SK-N-MC (cell line): ENCODE results near the gene TCF23.
"Not testable (repeated sequence)": the region's sequence is repeated elsewhere in the genome, so short reads cannot be mapped to it uniquely, and the experiment has no call there.

Source experiments
- DNase-seq: peaks from one replicate; pipeline ENCODE4 v3.0.0-alpha.2; 2011; ENCODE audit warnings: low read depth, low spot score
- H3K27ac ChIP-seq: fragments of 200-600 bp; sonication (generic); 2 replicates; pipeline ENCODE4 v1.5.1; 2016; ENCODE audit warnings: mixed run types
- H3K36me3 ChIP-seq: fragments of 200-600 bp; sonication (generic); 2 replicates; pipeline ENCODE4 v1.6.1; 2017; ENCODE audit warnings: antibody characterized with exemption, low read length, mixed read lengths; ENCODE audit not compliant: insufficient read depth
- H3K4me3 ChIP-seq: fragments of 200-600 bp; sonication (generic); 2 replicates; pipeline ENCODE4 v1.5.1; 2016
- H3K9ac ChIP-seq: fragments of 200-600 bp; sonication (generic); 2 replicates; pipeline ENCODE4 v1.8.0; 2017; ENCODE audit warnings: mixed run types, mixed read lengths; ENCODE audit not compliant: insufficient read length
- H3K9me3 ChIP-seq: fragments of 200-600 bp; sonication (generic); 2 replicates; pipeline ENCODE4 v1.6.1; 2017; ENCODE audit warnings: low read depth, mild to moderate bottlenecking, antibody characterized with exemption, low read length, moderate library complexity, mixed read lengths
- EZH2 ChIP-seq: fragments of 200-600 bp; sonication (generic); IDR thresholded peaks from one replicate; pipeline ENCODE4 v1.6.1; 2017; ENCODE audit warnings: antibody characterized with exemption
- FOXP2 ChIP-seq: optimal IDR thresholded peaks from 2 replicates; pipeline ENCODE3; 2011; ENCODE audit warnings: mild to moderate bottlenecking, moderate library complexity; ENCODE audit not compliant: insufficient read depth; ENCODE audit errors: extremely low read length, control extremely low read depth
- POLR2AphosphoS5 ChIP-seq: IDR thresholded peaks from 2 replicates; pipeline ENCODE4 v1.6.1; 2012; ENCODE audit warnings: mild to moderate bottlenecking, low read depth, low read length, borderline replicate concordance

The TCF23 gene

DNA sequence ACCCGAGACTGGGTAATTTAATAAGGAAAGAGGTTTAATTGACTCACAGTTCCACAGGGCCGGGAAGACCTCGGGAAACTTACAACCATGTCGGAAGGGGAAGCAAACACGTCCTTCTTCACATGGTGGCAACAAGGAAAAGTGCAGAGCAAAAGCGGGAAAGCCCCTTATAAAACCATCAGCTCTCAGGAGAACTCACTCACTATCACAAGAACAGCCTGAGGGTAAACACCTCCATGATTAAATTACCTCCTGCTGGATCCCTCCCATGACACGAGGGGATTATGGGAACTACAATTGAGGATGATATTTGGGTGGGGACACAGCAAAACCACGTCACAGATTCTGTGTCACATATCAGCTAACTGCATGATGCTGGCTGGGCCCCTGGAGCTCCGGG, 11.4 kb downstream of the TCF23 start:
- DNase-seq, result no peak
- no peak overlapping the region for H3K4me3 ChIP-seq
- H3K9me3 ChIP-seq, result no peaks in the 10 kb centered on the region
- H3K27ac ChIP-seq, result no peak overlapping the region
- H3K36me3 ChIP-seq, result no peaks in the 10 kb centered on the region
- H3K9ac ChIP-seq, result no peak overlapping the region
- TF ChIP-seq POLR2AphosphoS5 (no peak), EZH2 (no peak), FOXP2 (no peak)

DNA sequence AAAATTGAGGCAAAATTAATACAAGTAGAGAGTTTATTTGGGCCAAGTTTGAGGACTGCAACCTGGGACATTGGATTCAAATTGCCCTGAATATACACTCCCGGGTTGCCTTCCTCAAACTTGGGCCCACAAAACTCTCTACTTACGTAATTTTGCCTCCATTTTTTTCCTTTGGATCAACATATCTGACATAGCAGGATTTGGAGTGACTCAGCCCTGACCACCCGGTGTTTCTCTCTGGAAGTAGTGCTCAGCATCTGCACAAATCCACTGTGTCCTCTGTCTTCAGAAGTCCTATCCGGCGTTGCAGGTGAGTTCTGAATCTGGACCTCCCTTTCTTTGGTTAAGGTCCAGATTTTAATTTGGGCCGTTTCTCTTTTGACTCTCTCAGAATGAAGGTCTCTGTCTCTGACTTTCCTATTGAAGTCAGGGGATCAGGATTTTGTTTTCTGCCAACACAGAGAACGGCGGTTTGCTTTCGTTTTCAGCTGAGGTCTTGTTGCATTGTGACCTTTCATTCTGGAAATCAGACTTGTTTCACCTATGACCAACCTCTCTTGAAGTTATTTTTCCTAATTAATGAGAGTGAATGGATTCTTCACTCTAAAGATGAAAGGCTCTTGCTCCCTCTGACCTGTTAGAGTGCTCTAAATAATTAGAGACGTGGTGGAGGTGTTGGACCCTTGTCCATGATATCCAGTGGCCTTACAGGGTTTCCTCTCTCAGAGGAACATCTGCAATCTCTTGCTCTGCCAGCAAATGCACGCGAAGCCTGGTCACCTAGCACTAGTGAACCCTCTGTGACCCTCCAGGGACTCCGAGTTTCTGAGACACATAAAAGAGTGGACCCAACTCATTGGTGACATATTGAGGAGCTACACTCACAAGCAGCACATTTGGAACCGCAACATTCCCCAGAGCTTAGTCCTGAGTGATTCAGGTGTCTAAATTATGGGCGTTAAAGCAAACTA, 13.6 kb downstream of the TCF23 start:
- Histone ChIP-seq H3K9ac (no peak overlapping the region), H3K9me3 (no peaks in the 10 kb centered on the region), H3K36me3 (no peaks in the 10 kb centered on the region), H3K27ac (no peak overlapping the region), H3K4me3 (no peak overlapping the region)
- no peak for DNase-seq
- no peak for TF ChIP-seq EZH2
- TF ChIP-seq POLR2AphosphoS5, result no peak
- no peak for TF ChIP-seq FOXP2

DNA sequence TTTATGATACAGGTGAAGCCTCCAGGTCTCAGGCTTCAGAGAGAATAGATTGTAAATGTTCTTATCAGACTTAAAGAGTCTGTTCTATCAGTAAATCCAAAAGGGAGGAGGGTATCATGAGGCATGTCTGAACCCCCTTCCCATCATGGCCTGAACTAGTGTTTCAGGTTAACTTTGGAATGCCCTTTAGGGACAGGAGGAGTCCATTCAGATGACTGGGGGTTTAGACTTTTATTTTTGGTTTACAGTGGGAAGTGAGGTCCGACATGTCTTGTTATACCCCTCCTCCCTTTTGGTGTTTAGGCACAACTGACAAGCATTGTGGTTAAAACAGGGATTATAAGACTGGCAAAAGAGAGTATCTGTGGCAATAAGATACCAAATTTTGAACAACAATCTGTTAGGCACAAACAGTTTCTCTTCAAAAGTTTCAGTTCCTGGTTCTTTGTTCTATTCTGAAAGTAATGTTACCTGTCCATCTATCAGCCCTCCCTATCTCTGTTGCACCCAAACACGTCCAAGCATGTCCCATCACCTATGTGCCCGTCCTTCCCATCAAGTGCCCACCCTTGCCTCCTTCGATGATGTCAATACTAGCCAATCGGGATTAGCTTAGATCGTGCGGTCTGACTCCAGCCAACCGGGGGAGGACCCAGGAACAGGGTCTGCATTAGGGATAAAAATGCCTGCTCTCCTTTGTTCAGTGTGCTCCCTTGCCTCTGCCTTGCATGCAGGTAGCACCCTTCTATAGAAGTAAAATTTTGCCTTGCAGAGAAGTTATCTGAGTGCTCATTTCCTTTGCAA, 16.4 kb downstream of the TCF23 start:
- no peak for DNase-seq
- Histone ChIP-seq H3K4me3 (no peak overlapping the region), H3K36me3 (no peaks in the 10 kb centered on the region), H3K9ac (no peak overlapping the region), H3K9me3 (no peaks in the 10 kb centered on the region), H3K27ac (no peak overlapping the region)
- TF ChIP-seq POLR2AphosphoS5 (no peak), FOXP2 (no peak), EZH2 (no peak)

DNA sequence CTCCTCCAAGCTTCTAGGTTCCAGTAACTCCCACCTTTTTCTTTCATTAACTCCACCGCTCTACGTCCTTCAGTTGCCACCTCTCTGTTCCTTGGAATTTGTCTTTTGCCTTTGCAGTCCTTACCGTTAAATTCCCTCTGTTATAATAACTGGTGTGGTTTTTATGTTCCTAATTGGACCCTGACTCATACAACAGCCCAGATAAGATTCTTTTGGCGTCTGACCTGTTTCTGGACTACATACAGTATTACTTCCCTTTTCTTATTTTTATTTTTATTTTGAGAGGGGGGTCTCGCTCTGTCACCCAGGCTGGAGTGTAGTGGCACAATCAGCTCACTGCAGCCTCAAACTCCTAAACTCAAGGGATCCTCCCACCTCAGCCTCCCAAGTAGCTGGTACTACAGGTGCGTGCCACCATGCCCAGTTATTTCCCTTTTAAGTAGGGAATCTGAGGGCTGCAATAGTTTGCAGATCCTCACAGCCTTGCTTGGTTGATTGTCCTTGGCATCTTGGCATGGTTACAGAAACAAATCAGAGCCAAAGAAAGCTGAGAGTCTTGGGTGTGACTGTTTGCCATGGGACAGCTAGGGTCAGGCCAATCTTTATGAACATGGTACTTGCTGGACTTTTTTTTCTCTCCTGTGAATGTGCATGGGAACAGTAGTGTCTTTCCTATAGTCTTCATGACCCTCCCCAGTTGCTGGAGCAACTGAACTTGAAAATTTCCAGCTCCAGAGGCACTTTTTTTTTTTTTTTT, 22.0 kb downstream of the TCF23 start:
- no peak overlapping the region for H3K27ac ChIP-seq
- H3K36me3 ChIP-seq, result no peaks in the 10 kb centered on the region
- no peak overlapping the region for H3K4me3 ChIP-seq
- TF ChIP-seq POLR2AphosphoS5, result no peak
- H3K9ac ChIP-seq, result no peak overlapping the region
- no peak for DNase-seq
- H3K9me3 ChIP-seq, result no peaks in the 10 kb centered on the region

DNA sequence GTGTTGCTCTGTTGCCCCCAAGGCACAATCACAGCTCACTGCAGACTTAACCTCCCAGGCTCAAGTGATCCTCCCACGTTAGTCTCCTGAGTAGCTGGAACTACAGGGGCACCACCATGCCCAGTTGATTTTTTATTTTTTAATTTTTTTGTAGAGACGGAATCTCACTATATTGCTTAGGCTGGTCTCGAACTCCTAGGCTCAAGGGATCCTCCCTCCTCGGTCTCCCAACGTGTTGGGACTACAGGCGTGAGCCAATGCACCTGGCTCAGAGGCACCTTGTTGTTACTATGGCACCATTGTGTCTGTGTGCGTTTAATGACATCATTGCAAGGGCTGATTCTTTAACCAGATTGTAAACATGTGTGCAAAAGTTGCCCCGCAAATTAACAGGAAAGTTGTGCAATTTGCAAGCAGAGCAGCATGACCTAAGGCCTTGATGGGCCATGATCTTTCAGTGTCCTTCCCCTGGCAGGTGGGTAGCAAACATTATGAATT, 22.6 kb downstream of the TCF23 start:
- Histone ChIP-seq H3K27ac (no peak overlapping the region), H3K36me3 (no peaks in the 10 kb centered on the region), H3K4me3 (no peak overlapping the region), H3K9ac (no peak overlapping the region), H3K9me3 (no peaks in the 10 kb centered on the region)
- no peak for DNase-seq
- TF ChIP-seq FOXP2, result no peak

DNA sequence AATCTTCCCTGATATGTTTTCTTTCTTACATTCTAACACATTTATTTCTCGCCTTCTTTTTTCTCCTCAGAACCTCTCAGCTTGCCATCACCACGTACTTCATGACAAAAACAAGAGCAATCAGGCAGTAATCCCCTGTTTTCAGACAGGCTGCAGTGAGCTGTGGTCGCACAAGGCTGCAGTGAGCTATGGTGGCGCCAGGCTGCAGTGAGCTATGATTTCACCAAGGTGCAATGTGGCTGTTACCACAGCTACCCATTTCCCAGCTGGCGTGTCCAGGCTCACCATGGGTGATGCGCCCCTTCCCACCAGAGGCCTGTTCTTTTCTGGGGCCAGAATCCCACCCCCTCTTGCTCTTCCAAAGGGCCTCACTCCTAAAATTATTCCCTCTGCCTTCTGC, 25.8 kb downstream of the TCF23 start:
- no peak for DNase-seq
- H3K27ac ChIP-seq, result no peak overlapping the region
- no peak overlapping the region for H3K9ac ChIP-seq
- H3K36me3 ChIP-seq, result no peaks in the 10 kb centered on the region
- TF ChIP-seq POLR2AphosphoS5 (no peak), FOXP2 (no peak), EZH2 (no peak)
- no peak overlapping the region for H3K4me3 ChIP-seq
- no peaks in the 10 kb centered on the region for H3K9me3 ChIP-seq

DNA sequence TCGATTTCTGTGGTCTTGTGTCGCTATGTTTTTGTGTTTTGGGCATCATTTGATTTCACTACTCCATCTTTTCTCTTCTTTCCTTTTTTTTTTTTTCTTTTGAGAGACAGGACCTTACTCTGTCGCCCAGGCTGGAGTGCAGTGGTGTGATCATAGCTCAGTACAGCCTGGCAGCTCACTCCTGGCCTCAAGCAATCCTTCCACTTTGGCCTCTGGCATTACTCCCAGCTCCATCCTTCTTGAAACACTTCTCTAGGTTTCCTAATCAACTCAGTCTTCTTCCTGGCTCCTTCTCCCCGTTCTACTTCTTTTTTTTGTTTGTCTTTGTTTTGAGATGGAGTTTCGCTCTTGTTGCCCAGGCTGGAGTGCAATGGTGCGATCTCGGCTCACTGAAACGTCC, 26.5 kb downstream of the TCF23 start:
- H3K27ac ChIP-seq, result no peak overlapping the region
- DNase-seq, result no peak

DNA sequence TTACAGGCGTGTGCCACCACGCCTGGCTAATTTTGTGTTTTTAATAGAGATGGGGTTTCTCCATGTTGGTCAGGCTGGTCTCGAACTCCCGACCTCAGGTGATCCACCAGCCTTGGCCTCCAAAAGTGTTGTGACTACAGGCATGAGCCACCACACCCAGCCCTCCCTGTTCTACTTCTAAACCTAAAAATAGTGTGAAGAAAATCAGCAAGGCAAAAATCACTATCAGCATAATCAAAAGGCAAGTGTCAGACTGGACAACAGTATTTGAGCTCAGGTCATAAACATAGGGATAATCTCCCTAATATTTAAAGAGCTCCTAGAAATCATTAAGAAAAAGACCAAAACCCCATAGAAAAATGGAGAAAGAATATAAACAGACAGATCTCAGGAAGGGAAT, 27.0 kb downstream of the TCF23 start:
- H3K27ac ChIP-seq, H3K9me3 ChIP-seq, DNase-seq, H3K36me3 ChIP-seq, H3K9ac ChIP-seq, H3K4me3 ChIP-seq: not testable (repeated sequence)

More for the DNA sequence above, 26.5 kb downstream of the TCF23 start:
- H3K36me3 ChIP-seq, result no peaks in the 10 kb centered on the region
- H3K4me3 ChIP-seq, result no peak overlapping the region
- no peaks in the 10 kb centered on the region for H3K9me3 ChIP-seq
- no peak overlapping the region for H3K9ac ChIP-seq
- TF ChIP-seq FOXP2, result no peak
- TF ChIP-seq POLR2AphosphoS5, result no peak
- no peak for TF ChIP-seq EZH2
